ENCODE results near the gene TMOD3.

The TMOD3 gene

DNA sequence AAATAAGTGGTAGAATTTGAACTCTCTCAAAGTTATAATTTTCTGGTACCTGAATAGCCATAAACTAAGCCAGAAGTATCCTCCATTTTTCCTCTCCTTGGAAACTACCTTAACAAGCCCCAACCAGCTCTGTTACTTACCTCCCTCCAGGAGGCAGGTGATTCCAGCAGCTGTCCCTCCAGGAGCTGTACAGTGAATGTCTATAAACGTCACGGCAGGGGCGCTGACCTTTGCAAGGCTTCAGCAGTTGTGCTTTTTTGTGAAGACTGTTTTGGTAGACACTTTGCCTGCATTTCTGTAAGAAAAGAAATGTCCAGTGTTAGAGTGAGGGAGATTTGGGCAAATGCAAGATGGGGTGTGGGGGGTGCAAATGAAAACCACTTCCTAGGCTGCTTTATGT, 75.0 kb downstream of the TMOD3 start:
- H3K27ac ChIP-seq (ENCODE audit: insufficient read depth, low read length, poor library complexity, severe bottlenecking): no peak overlapping the region
- DNase-seq: no peak
- H3K4me1 ChIP-seq (ENCODE audit: control insufficient read depth, insufficient read depth, low read length, poor library complexity, severe bottlenecking): no peaks in the 10 kb centered on the region
- peaks cover 63% of the 10 kb centered on the region for H3K36me3 ChIP-seq (ENCODE audit: control insufficient read depth, insufficient read depth, low read length)
- no peaks in the 10 kb centered on the region for H3K27me3 ChIP-seq (replicated peaks; ENCODE audit: control insufficient read depth, insufficient read depth, low read length, poor library complexity, severe bottlenecking)
- no peaks in the 10 kb centered on the region for H3K9me3 ChIP-seq (ENCODE audit: control insufficient read depth, low read length)
- H3K4me3 ChIP-seq (ENCODE audit: insufficient read depth, low read depth, low read length, poor library complexity, severe bottlenecking): no peak overlapping the region

DNA sequence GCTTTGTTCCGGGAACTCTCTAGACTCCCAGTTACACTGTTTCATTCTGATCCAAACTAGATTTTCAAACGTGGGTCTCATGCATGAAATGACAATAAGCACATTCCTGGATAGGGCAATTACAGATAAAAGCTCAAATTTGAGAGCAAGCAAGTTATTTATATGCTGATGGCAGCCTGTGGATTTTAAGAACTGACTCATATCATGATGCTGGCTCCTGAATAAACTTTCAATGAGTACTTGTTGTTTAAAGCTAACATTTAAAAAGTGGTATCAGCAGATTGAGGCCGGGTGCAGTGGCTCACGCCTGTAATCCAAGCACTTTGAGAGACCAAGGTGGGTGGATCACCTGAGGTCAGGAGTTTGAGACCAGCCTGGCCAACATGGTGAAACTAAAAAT, 75.5 kb downstream of the TMOD3 start:
- Histone ChIP-seq H3K27me3 (replicated peaks; ENCODE audit: control insufficient read depth, insufficient read depth, low read length, poor library complexity, severe bottlenecking) (no peaks in the 10 kb centered on the region), H3K4me1 (ENCODE audit: control insufficient read depth, insufficient read depth, low read length, poor library complexity, severe bottlenecking) (no peaks in the 10 kb centered on the region), H3K36me3 (ENCODE audit: control insufficient read depth, insufficient read depth, low read length) (peaks cover 63% of the 10 kb centered on the region), H3K4me3 (ENCODE audit: insufficient read depth, low read depth, low read length, poor library complexity, severe bottlenecking) (no peak overlapping the region), H3K27ac (ENCODE audit: insufficient read depth, low read length, poor library complexity, severe bottlenecking) (no peak overlapping the region), H3K9me3 (ENCODE audit: control insufficient read depth, low read length) (no peaks in the 10 kb centered on the region)
- DNase-seq: no peak

DNA sequence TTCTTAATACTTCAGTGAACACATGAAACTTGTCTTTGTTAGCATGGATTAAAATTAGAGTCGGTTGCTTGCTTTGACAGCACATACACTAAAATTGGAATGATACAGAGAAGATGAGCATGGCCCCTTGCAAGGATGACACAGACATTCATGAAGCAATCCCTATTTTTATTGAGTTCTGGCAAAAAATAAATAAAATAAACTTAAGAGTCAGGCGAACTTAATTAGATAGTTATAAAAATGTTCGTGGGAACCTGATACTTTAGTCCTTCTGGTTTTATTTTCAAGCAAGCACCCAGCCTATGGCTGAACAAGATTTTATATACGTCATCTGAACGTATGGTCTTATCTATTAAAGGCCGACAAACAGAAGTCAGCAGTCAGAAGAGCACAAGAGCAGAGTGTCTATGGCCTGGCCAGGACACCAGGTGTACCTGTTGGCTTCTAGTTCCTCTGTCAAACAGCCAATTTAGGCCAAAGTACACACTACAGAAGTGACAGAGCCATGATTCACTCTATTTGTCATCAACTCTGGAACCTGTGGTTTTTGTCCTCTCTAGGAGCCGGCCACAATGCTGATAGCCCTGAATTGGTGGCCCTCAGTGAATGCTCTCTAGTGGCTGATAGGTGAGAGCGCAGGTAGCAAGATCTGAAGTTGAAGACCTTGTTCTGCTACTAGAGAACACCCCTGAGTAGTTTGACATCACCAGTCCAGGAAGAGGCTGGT, 77.8 kb downstream of the TMOD3 start:
- H3K27me3 ChIP-seq (replicated peaks; ENCODE audit: control insufficient read depth, insufficient read depth, low read length, poor library complexity, severe bottlenecking): no peaks in the 10 kb centered on the region
- no peaks in the 10 kb centered on the region for H3K4me1 ChIP-seq (ENCODE audit: control insufficient read depth, insufficient read depth, low read length, poor library complexity, severe bottlenecking)
- no peak overlapping the region for H3K27ac ChIP-seq (ENCODE audit: insufficient read depth, low read length, poor library complexity, severe bottlenecking)
- no peak overlapping the region for H3K4me3 ChIP-seq (ENCODE audit: insufficient read depth, low read depth, low read length, poor library complexity, severe bottlenecking)
- peaks cover 48% of the 10 kb centered on the region for H3K36me3 ChIP-seq (ENCODE audit: control insufficient read depth, insufficient read depth, low read length)
- DNase-seq: no peak
- H3K9me3 ChIP-seq (ENCODE audit: control insufficient read depth, low read length): no peaks in the 10 kb centered on the region

DNA sequence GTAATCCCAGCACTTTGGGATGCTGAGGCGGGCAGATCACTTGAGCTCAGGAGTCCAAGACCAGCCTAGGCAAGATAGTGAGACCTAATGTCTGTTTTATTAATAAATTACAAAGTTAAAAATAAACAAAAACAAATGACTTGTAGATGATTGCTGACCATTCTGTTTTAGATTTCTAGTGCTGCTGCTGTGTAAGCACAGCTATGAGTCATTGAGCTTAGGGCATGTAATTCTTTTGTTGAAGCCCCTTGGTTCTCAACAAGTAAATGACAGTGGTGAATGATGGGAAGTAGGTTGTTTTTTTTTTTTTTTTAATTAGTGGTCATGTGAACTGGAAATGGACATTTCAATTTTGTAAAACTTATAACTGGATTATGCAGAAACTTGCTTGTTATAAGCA, 78.9 kb downstream of the TMOD3 start:
- Histone ChIP-seq H3K36me3 (ENCODE audit: control insufficient read depth, insufficient read depth, low read length) (peaks cover 44% of the 10 kb centered on the region), H3K27me3 (replicated peaks; ENCODE audit: control insufficient read depth, insufficient read depth, low read length, poor library complexity, severe bottlenecking) (no peaks in the 10 kb centered on the region), H3K4me3 (ENCODE audit: insufficient read depth, low read depth, low read length, poor library complexity, severe bottlenecking) (no peak overlapping the region), H3K4me1 (ENCODE audit: control insufficient read depth, insufficient read depth, low read length, poor library complexity, severe bottlenecking) (no peaks in the 10 kb centered on the region), H3K9me3 (ENCODE audit: control insufficient read depth, low read length) (no peaks in the 10 kb centered on the region), H3K27ac (ENCODE audit: insufficient read depth, low read length, poor library complexity, severe bottlenecking) (no peak overlapping the region)
- no peak for DNase-seq

DNA sequence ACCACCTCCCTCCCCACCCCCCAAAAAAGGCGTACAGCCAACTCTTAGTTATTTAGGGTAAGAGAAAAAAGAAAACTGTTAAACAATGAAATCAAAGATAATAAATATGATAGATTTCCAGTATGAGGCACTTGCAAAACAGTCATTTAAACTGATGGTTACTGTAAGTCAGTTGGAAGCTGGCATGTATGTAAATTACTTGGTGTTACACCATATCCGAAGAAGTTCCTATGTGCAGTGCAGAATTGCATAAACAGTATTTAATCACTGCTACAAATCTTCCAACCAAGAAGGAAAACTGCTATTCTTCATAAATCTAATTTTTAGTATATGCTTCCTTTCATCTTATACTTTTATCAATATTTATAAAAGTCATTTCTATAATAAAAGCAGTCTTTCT, 80.1 kb downstream of the TMOD3 start:
- Histone ChIP-seq H3K27ac (ENCODE audit: insufficient read depth, low read length, poor library complexity, severe bottlenecking) (no peak overlapping the region), H3K27me3 (replicated peaks; ENCODE audit: control insufficient read depth, insufficient read depth, low read length, poor library complexity, severe bottlenecking) (no peaks in the 10 kb centered on the region), H3K9me3 (ENCODE audit: control insufficient read depth, low read length) (no peaks in the 10 kb centered on the region), H3K4me1 (ENCODE audit: control insufficient read depth, insufficient read depth, low read length, poor library complexity, severe bottlenecking) (no peaks in the 10 kb centered on the region), H3K36me3 (ENCODE audit: control insufficient read depth, insufficient read depth, low read length) (peaks cover 35% of the 10 kb centered on the region), H3K4me3 (ENCODE audit: insufficient read depth, low read depth, low read length, poor library complexity, severe bottlenecking) (no peak overlapping the region)
- no peak for DNase-seq

DNA sequence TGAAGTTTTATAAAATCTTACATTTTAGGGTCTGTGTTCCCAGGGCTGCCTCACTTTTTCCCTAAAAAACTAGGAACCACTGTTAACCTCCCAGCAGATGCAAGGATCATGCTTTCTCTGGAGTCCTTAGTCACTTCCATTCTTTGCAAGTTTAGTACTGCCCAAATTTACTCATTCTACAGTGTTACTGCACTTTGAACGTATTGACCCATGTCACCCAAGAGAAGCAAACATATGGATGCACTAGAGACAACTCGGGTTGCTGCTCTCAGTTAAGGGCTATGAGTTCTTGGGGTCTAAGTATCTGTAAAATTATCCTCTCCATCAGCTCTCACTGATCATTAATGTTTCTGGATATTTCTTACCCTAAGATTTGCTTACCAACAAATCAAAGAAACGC, 83.1 kb downstream of the TMOD3 start:
- Histone ChIP-seq H3K27me3 (replicated peaks; ENCODE audit: control insufficient read depth, insufficient read depth, low read length, poor library complexity, severe bottlenecking) (no peaks in the 10 kb centered on the region), H3K27ac (ENCODE audit: insufficient read depth, low read length, poor library complexity, severe bottlenecking) (no peak overlapping the region), H3K4me3 (ENCODE audit: insufficient read depth, low read depth, low read length, poor library complexity, severe bottlenecking) (no peak overlapping the region), H3K4me1 (ENCODE audit: control insufficient read depth, insufficient read depth, low read length, poor library complexity, severe bottlenecking) (no peaks in the 10 kb centered on the region), H3K36me3 (ENCODE audit: control insufficient read depth, insufficient read depth, low read length) (peaks cover 23% of the 10 kb centered on the region), H3K9me3 (ENCODE audit: control insufficient read depth, low read length) (no peaks in the 10 kb centered on the region)
- DNase-seq: no peak

DNA sequence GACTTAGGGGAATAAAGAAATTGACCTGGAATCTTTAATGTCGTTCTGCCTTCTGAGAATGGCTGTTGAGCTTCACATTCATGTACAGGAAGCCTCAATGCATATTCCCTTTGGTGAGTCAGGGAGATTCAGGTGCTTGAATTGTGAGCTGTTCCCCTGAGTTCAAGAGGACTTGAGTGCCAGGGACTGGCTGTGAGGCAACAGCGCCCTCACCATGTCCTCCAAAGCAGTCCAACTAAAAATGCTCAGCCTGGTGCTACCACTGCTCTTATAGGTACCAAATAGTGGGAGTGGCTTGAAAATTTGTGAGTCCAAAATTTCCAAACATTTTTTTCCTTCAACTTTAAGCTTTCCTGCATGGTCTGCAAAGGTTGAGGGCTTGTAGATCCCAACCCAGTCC, 88.0 kb downstream of the TMOD3 start:
- Histone ChIP-seq H3K4me1 (ENCODE audit: control insufficient read depth, insufficient read depth, low read length, poor library complexity, severe bottlenecking) (no peaks in the 10 kb centered on the region), H3K27me3 (replicated peaks; ENCODE audit: control insufficient read depth, insufficient read depth, low read length, poor library complexity, severe bottlenecking) (no peaks in the 10 kb centered on the region), H3K4me3 (ENCODE audit: insufficient read depth, low read depth, low read length, poor library complexity, severe bottlenecking) (no peak overlapping the region), H3K27ac (ENCODE audit: insufficient read depth, low read length, poor library complexity, severe bottlenecking) (no peak overlapping the region), H3K9me3 (ENCODE audit: control insufficient read depth, low read length) (no peaks in the 10 kb centered on the region), H3K36me3 (ENCODE audit: control insufficient read depth, insufficient read depth, low read length) (peaks cover 17% of the 10 kb centered on the region)
- DNase-seq: no peak

DNA sequence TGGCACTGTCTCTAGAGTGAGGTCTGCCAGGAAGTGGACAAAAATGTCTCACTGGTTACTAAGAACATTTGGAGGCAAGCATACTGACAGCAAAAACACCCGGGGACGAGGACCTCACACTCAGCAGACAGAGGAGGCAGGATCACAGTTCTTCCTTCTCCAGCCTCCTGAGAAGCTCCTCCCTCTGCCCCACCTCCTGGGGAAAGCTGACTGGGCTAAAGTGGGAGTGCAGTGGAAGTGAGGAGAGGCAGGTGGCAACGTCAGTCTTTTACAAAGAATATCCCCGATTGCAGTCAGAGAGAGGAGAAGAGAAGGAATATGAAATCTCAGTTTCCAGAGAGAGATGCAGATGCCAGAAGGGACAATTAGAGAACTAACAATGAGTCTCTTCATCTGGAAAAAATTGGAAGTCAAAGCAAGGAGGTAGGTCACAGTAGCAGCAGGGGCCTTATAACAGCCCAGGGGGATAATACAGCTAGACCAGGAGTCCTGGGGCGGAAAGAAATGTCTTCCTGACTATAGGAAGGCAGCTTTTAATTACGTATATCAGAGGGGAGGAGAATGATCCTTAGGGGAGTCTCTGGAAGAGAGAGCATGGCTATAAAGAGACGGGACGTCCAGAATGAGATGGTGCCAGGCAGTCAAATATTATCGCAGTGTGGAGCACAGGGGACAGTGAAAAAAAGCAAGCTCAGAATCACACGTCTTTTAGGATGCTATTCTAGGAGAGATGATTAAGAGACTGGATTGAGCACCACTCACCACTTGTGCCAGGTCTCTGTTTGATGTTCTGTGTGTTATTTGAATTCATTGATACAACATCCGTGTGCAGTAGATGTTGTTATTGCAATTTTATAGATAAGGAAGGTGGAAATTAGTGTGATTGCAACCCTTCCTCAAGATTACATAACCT, 95.0 kb downstream of the TMOD3 start:
- H3K27me3 ChIP-seq (replicated peaks; ENCODE audit: control insufficient read depth, insufficient read depth, low read length, poor library complexity, severe bottlenecking): no peaks in the 10 kb centered on the region
- no peak overlapping the region for H3K4me3 ChIP-seq (ENCODE audit: insufficient read depth, low read depth, low read length, poor library complexity, severe bottlenecking)
- peaks cover 28% of the 10 kb centered on the region for H3K36me3 ChIP-seq (ENCODE audit: control insufficient read depth, insufficient read depth, low read length)
- H3K9me3 ChIP-seq (ENCODE audit: control insufficient read depth, low read length): no peaks in the 10 kb centered on the region
- H3K27ac ChIP-seq (ENCODE audit: insufficient read depth, low read length, poor library complexity, severe bottlenecking): no peak overlapping the region
- H3K4me1 ChIP-seq (ENCODE audit: control insufficient read depth, insufficient read depth, low read length, poor library complexity, severe bottlenecking): no peaks in the 10 kb centered on the region
- no peak for DNase-seq

DNA sequence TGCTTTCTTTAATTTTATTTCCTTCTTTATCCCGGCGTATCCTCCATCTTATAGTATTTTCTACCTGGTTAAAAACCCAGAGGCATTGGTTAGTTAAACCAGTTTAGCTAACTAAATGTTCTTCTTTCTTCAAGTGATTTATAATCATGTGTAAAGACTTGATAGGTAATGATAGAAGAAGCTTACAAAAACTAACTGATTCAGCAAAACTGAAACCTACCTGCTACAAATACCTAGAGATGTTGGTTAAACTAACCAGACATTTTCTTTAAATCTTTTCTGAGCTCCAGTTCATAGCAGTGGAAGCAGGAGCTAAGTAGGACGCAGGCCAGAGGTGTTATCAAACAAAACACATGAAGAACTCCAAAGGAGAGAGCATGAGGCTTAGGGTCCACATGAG, 97.4 kb downstream of the TMOD3 start:
- Histone ChIP-seq H3K9me3 (ENCODE audit: control insufficient read depth, low read length) (no peaks in the 10 kb centered on the region), H3K36me3 (ENCODE audit: control insufficient read depth, insufficient read depth, low read length) (peaks cover 23% of the 10 kb centered on the region), H3K4me3 (ENCODE audit: insufficient read depth, low read depth, low read length, poor library complexity, severe bottlenecking) (no peak overlapping the region), H3K27ac (ENCODE audit: insufficient read depth, low read length, poor library complexity, severe bottlenecking) (no peak overlapping the region), H3K27me3 (replicated peaks; ENCODE audit: control insufficient read depth, insufficient read depth, low read length, poor library complexity, severe bottlenecking) (no peaks in the 10 kb centered on the region), H3K4me1 (ENCODE audit: control insufficient read depth, insufficient read depth, low read length, poor library complexity, severe bottlenecking) (no peaks in the 10 kb centered on the region)
- no peak for DNase-seq

DNA sequence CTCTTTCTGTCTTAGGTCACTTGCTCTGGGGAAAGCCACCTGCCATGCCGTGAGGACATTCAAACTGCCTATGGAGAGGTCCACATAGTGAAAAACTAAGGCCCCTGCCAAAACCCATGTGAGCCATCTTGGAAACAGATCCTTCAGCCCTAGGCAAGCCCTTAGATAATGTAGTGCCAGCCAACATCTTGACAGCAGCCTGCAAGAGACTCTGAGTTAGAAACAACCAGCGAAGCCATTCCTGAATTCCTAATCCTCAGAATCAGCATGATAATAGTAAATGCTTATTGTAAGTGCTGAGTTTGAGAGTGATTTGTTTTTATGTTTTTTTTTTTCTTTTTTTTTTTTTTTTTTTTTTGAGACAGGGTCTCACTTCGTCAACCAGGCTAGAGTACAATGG, 101.6 kb downstream of the TMOD3 start:
- Histone ChIP-seq H3K36me3 (ENCODE audit: control insufficient read depth, insufficient read depth, low read length) (peaks cover 10% of the 10 kb centered on the region), H3K4me3 (ENCODE audit: insufficient read depth, low read depth, low read length, poor library complexity, severe bottlenecking) (no peak overlapping the region), H3K4me1 (ENCODE audit: control insufficient read depth, insufficient read depth, low read length, poor library complexity, severe bottlenecking) (no peaks in the 10 kb centered on the region), H3K27ac (ENCODE audit: insufficient read depth, low read length, poor library complexity, severe bottlenecking) (no peak overlapping the region), H3K27me3 (replicated peaks; ENCODE audit: control insufficient read depth, insufficient read depth, low read length, poor library complexity, severe bottlenecking) (no peaks in the 10 kb centered on the region), H3K9me3 (ENCODE audit: control insufficient read depth, low read length) (no peaks in the 10 kb centered on the region)
- no peak for DNase-seq
